Testis (tissue), 2 donors: ENCODE results near the gene LRRC32.

Source experiments
- POLR2A ChIP-seq: fragments of 450-650 bp; IDR thresholded peaks from one replicate; pipeline ENCODE4 v1.6.1; 2017; ENCODE audit warnings: antibody characterized with exemption, mild to moderate bottlenecking, moderate library complexity
- TF ChIP-seq, protein P1 (sequence below), 3 experiments: fragments of 450-650 bp in 2 of 3; fragments of 200-600 bp in 1 of 3; sonication (generic) in 1 of 3; IDR thresholded peaks; one replicate each; pipeline ENCODE4 v1.5.1; 2016 to 2019; ENCODE audit warnings: antibody characterized with exemption in 3 of 3, mild to moderate bottlenecking in 2 of 3, moderate library complexity in 1 of 3

DNA sequence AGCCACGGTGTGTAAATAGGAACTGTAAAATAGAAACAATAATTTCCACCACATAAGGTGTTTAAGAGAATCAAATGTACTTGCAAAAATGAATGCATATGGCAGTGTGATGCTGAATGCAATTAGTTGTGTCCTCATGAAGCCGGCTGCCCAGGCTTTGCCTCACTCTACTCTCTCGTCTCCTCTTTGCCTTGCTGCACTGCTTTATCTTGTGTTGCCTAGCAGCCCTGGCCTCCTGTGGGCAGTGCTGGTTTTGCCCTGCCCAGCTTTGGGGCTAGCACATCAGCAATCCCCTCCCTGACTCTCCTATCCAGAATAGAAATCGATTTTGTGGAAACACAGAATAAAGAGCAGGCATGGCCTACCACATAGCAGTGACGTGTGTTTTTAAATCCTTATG, 30.0 kb downstream of the LRRC32 start:
- TF ChIP-seq POLR2A, result no peak
- TF ChIP-seq, protein P1, sequence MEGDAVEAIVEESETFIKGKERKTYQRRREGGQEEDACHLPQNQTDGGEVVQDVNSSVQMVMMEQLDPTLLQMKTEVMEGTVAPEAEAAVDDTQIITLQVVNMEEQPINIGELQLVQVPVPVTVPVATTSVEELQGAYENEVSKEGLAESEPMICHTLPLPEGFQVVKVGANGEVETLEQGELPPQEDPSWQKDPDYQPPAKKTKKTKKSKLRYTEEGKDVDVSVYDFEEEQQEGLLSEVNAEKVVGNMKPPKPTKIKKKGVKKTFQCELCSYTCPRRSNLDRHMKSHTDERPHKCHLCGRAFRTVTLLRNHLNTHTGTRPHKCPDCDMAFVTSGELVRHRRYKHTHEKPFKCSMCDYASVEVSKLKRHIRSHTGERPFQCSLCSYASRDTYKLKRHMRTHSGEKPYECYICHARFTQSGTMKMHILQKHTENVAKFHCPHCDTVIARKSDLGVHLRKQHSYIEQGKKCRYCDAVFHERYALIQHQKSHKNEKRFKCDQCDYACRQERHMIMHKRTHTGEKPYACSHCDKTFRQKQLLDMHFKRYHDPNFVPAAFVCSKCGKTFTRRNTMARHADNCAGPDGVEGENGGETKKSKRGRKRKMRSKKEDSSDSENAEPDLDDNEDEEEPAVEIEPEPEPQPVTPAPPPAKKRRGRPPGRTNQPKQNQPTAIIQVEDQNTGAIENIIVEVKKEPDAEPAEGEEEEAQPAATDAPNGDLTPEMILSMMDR (IDR thresholded peaks at IDR 0.05), result no peak
